HUDEP-2 (cell line): ENCODE results near the gene JMJD7.

Source experiments
- DNase-seq, 76 experiments: peaks; one replicate each; lab custom pipeline; 2025; ENCODE audit not compliant: unreplicated experiment in 76 of 76; lab: John Stamatoyannopoulos, UW

Gene JMJD7

DNA sequence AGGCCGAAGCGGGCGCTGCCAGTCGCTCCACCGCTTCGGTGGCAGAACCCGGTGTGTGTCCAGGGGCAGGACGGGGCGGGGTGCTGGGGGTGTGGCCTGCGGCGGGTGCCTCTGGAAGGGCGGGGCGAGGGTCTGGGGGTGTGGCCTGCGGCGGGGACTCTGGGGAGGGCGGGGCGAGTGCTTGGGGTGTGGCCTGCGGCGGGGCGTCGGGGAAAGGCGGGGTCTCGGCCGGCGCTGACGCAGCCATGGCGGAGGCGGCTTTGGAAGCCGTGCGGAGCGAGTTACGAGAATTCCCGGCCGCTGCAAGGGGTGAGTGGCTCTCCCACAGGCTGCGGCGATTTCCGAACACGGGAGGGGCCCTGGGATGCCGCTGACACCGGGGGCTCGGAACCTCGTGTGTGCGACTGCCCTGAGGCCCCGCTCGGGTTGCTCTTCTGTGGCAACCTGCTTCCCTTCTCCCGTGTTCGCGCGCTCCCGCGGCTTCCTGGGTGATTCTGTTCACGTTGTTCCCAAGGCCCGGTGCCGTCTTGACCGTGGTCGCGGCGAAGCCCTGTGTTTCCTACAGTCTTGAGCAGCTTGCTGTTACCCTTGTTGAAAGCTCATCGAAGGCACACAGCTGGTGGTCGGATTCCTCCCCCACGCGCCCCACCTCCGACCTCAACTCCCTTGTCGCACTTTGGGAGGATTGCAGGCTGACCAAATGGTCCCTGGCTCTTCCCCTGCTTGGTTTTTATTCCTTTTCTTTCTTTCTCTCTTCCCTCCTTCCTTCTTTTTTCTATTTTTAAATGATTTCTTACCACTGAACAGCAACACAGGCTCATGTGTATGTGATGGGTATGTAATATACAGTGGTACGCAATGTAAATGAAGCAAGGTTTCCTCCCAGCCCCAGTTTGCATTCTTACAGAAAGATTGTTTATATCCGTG lies at the start of gene JMJD7:
Gene JMJD7, plus strand, starts transcription at position 213 of the 927 bp plus-strand sequence. Its CDS starts 33 bp downstream, at position 246.
- peak in 74 of 76 experiments; percentile 12 to 98 (median 86) for DNase-seq

DNA sequence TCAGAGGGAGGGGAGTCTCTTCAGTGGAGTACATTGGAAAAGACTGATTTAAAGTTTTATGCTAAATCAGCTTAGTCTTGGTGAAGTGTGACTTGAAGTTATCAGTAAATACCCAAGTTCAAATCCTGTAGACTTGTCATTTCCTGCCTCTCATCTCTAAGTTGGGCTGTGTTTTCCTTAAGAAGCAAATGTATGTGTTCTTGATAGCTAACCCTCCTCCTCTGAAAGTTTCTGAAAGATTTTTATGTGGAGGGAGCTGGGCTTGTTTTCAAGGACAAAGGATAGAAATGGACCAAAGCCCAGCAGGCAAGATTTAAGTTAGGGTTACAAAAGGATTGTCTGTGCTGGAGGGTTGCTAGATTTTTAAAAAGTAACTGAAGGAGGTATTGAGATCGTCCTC lies 49.4 kb upstream of the JMJD7 start:
- no peak for DNase-seq

DNA sequence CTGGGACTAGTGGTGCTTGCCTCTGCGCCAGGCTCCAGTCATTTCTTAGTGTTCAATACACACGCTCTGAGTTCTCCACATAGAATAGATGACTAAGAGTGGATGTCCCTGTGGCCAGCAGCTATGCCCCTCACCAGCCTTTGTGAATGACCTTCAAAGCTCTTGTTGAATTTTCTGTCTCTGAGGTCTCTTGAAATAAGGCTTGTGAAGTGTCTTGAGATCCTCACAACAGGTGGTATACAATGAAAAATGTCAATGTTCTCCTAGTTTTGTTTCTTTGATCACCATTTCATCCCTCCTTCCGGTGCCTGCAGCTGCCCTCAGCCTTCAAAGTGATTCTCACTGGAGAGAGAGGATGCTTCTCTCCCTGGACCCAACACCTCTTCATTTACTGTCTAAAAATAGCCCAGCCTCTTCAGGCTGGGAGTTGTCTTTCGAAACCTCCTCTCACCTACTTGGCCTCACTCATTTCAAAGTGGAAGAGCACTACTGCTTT lies 48.2 kb upstream of the JMJD7 start:
- DNase-seq = no peak

DNA sequence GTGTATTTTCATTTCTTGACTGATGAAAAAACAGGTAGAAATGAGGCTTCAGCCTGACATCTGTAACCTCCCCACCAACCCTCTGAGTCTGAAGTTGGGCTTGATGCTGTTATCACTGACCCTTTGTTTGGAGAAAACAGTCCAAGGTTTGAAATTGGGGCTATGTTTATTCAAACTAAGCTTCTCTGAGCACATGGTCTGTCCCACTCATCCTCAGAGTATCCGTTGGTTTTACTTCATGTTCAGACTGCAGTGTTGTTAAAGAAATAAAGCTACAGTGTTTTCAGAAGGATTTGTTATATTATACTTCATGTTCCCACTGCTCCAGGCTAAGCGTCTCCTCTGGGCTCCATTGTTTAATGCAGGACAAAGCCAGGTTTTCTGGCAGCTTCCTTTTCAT lies 47.6 kb upstream of the JMJD7 start:
- no peak for DNase-seq

DNA sequence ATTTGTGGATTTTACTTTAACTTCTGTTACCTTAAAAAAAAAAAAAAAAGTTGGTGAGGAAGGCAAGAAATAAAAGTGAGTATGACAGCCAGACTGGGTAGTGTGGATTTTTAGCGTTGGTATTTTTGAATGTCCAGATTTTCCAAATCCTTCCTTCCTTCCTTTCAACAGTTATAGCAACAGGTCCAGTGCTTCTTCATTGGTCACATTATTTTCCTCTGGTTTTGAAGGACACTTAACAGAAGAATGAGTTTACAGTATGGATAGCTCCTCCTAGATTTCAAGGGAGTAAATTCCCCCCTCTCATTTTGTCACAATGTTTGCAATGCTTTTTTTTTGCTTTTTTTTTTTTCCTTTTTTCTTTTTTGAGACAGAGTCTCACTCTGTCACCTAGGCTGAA lies 47.2 kb upstream of the JMJD7 start:
- no peak for DNase-seq

DNA sequence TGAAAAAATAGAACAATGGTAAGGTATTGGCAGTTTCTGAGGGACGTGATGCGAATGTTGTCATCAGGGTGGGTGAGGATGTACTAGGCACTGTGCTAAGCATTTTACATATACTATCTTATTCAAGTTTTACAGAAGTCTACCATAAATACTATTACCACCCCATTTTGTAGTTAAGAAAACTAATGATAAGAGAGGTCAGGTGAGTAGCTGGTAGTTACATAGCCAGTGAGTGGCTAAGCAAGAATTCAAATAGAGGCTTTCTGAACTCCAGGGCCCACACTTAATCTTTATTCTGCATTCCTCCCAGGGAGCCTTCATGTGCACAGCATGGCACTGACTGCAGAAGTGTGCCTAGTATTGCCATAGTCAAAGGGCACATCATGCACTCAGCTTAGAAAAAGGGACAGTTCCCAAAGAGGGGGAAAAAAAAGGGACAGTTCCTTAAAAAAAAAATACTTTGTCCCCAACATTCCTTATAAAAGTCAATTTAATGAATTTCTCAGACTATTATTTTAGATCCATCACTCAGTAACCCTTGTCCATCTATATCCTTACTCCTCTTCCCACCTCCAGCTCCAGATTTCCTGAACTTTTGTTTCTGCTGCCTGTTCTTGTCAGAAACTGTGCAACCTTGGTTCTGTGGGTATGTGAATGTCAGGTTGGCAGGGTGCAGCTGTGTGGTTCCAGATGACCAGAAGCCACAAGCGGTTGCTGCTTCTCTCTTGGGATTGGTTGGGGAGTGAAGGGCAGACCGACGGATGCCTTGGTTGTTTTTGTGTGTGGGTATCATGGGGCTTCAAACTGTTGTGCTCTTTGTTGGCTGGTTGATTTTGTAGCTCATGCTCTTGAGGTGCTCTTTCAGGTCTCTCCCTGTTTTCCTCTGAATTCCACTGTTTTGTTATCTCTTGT lies 45.3 kb upstream of the JMJD7 start:
- DNase-seq = no peak

DNA sequence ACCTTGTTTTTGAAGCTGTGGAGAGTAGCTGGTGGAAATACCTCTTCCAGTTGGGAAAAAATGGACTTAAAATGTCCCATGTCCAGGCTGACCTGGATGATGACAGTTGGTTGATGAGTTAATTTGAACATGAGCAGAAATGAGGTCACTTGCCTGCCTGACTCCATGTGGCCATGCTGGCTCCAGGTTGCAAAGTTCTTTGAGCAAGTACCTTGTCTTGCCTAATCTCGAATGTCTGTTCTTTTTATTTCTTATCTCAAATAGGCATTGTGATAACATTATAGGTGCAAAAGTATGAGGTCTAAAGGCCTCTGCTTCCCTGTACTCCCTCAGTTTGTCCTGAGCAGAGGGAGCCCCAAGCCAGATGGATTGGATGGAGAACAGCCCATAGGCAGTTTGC lies 44.6 kb upstream of the JMJD7 start:
- DNase-seq = no peak

DNA sequence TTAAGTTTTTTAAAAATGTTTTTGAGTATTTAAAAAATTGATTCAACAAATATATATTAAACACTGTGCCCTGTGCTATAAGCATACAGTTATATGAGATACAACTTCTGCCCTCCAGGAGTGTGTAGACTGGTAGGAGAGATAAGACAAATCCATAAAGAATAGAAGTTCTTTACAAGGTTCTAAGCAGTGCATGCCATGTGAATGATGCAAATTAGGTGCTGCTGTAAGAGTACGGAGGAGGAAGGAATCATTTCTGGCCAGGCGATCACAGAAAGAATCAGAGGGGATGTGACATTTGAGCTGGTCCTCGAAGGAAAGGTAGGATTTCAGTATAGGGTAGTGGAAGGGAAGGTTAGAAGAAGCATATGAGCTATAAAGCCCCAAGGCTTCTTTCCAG lies 39.6 kb upstream of the JMJD7 start:
- DNase-seq = no peak

DNA sequence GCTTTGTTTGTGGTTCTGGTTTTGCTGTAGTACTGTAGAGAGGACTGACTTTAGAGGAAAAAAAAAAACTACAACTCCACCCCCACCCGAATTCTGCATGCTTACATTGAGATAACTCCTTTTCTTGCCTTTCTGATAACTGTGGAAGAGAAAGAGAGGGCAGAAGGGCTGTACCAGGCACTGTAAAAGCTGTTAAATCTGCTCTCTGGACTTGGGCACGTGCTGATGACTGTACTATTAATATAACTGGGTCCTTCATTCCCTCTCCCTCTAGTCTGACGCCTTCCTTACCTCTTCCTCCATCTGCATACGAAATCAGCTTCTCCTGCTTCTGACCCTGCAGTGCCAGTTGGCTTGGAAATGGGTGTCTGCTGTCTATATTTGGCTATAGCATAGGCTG lies 38.7 kb upstream of the JMJD7 start:
- DNase-seq = peak in 60 of 76 experiments; percentile 4 to 76 (median 38)

DNA sequence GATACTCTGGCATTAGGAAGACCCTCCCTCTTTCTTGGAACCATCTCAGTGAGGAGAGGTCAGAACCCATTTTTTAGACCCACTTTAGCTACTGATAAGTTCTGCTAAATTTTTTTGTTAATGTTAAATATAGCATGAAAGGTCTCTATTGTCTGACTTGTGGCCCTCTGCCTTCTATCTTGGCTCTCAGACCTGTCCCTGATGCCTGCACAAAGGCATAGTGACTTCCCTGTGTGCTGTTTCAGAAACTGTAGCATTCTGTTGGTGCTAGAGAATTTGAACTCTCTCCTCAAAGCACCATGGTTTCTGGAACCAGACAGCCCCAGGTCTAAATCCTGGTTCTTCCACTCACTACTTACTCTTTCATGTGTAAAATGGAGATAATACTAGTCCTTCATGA lies 38.2 kb upstream of the JMJD7 start:
- DNase-seq = no peak

DNA sequence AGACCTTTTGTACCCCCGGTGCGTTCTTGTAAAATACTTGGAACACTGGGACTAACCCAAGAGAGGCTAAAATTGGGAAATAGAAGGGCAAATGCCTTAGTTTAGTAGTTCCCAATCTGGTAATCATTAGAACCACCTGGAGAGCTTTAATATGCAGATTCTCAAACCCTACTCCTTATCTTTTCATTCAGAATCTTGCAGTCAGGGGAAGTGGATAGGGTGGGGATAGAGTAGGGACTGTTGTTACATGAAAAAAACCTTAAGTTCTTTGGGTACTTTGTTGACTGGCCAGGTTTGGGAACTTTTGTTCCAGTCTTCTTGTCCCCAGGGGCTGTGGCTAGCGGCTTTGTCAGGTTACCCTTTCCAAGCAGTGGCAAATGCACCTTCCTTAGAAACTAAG lies 37.7 kb upstream of the JMJD7 start:
- peak in 11 of 76 experiments; percentile 11 to 43 (median 27) for DNase-seq

DNA sequence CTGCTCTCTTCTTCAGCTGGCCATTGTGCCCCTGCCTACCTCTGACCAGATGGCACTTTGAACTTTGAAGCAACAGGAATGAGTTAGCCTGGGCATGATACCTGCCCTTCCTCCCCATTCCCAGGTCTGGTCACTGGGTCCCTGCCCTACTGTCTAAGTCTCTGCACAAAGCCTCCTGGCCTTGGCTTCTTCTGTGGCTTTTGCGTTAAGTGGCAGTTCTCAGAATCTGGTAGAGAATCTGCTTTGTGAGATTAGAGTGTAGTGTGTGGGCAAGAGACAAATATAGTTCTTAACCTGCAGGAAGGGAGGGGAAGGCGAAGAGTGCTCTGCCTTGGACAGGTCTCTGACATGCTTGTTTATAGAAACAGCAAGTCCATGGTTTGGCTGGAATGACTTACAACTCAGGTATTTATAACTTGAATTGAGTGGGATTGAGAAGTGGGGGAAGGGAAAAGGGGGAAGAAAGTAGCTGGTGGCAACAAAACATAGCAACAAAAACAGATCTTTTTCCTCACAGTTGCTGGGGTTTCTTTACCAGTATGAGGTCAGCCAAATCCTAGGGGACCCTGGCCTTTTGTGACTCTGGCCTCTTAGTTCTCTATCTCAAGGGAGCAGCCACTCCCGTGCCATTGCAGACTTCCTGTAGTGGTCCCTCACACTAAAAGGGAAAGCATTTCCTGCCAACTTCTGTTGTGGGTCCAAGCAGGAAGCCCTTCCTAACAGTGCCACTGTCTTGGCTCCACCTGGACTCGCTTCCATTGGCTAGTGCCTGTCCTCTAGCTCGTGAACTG lies 36.9 kb upstream of the JMJD7 start:
- peak in 60 of 76 experiments; percentile 7 to 77 (median 41) for DNase-seq

DNA sequence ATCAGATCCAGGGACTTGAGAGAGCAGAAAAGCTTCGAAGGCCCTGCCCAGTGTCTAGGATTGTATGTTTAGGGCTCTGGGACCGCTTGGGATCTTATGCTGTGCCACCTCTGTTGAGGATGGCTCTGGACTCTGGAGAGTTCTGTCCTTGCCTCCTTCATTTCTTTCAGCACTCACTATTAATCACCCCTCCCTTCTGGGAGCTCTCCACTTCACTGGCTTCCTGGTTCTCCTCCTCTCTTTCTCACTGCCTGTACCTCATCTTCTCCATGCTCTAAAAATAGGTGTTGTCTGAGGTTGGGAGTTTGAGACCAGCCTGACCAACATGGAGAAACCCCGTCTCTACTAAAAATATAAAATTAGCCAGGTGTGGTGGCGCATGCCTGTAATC lies 36.4 kb upstream of the JMJD7 start:
- no peak for DNase-seq

DNA sequence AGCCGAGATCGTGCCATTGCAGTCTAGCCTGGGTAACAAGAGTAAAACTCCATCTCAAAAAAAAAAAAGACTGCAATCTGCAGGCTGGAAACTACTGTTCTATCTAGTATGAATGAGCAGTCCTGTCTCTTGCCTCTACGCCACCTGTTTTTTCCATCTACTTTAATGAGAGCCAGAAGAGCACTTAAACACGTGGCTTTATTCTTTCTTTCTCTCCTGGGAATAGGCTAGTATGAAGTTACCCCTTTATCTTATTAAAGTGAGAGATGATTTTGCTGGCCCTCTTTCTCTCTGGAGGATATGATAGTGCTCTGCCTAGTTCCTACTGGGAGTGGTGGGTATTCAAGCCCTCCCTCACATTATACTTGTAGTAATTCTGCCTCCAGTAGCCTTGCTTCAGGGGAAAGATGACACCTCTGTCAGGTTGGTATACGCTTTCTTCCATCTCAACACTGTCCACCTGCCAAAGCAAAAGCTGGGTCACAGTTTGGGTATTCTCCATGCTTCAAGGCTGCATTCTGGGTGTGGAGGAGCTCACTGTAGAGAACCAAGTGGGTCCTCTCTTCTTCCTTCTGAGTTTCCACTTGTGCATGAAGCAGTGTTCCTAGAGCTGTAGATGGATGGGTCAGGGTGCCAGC lies 35.8 kb upstream of the JMJD7 start:
- DNase-seq = no peak

DNA sequence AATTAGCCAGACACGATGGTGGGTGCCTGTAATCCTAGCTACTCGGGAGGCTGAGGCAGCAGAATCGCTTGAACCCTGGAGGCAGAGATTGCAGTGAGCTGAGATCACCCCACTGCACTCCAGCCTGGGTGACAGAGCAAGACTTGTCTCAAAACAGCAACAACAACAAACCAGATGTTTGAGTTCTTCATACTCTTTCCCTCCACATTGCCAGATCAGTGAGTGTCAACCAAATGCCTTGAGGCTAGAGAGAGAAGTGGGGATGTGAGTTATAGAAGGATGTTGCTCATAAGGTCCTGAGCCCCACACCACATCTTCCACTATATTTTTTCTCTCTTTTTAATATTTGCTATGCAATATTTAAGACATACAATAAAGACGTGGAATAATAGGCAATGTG lies 33.8 kb upstream of the JMJD7 start:
- no peak for DNase-seq

DNA sequence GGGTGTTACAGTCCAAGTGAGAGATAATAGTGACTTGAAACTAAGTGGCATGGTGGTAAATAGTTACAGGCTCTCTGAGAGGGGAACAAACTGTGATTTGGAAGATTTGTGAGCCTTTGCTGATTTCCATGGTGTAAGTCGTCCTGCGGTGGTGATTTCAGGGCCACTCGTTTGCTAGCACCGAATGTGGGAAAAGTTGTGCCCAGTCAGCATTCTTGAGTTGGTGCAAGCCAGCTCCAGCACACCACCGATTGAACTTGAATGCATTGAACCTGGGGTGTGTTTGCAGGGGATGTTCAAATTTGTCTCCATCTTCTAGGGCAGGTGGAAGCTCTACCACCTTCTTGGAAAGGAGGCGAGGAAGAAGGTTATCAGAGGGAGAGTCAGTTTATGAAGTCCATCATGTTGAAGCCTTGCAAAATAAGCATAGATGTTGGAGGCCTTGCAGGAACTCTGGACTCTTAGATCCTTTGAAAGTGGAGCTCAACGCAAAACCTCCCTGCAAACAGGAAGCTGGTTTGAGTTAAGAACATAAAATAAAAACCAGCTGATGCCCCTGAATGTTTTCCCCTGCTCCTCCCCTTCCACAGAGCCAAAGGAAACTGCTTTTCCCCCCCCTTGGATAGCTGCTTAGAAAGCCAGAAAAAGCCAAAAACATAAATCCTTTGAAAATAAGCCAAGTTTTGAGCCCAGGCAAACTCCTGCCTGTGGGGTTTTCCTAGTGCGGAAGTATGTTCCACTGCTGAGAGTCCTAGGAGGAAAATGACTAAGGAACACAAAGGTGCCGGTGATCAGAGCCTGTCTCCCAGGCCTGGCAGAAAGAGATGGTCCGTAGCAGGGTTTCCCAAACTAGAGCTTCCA lies 31.7 kb upstream of the JMJD7 start:
- DNase-seq = no peak

DNA sequence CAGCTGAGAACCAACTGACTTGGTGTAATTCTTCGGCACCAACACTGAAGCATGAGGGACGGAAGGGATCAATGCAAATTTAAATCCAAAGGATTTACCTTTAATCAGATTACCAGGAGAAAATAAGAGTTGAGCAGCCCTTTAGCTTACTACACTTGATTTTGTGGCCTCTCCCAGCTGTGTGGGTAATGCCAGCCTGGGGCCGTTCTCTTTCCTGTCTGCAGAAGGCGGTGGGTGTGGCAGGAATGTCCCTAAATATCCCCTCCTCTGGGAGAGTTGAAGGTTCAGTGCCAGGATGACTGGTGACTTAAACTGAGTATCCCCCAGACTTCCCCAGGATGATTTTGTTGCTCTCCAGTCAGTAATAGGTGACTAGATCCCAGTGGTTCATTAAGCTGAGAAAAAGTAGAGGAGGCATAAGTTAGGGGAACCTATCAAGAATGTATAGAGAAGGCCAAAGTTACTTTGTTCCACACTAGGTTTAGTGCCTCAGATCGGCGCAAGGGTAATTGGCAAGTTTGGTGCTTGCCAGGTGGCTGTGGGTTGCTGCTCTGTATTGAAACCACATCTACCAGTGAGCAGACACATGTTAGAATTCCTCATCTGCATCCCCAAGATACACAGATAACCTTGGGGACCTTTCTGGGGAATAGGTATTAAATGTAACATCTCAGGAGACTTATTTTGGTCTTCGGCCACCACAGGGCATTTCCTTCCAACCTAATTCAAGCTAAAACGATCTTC lies 30.5 kb upstream of the JMJD7 start:
- no peak for DNase-seq
